Measurements from ENCODE around the gene HSPB6. TPM values are rescaled to one million over a fixed set of nuclear protein-coding genes. Genes with fewer than 3 reads are reported as not detected.

Gene HSPB6
- total RNA-seq, 1 experiment from 2014 or later: 0.71 TPM

- CTCF ChIA-PET: no interaction called here
- Mint-ChIP-seq H3K27me3 (ENCODE audit: unreplicated experiment) (no peaks in the 10 kb centered on the region), H3K4me3 (ENCODE audit: low read depth, unreplicated experiment) (no peak overlapping the region), H3K9me3 (ENCODE audit: low read depth, unreplicated experiment) (no peaks in the 10 kb centered on the region), H3K36me3 (ENCODE audit: insufficient read depth, unreplicated experiment) (peaks cover 61% of the 10 kb centered on the region), H3K4me1 (ENCODE audit: low read depth, unreplicated experiment) (peaks cover 11% of the 10 kb centered on the region), H3K27ac (ENCODE audit: unreplicated experiment) (peak overlapping the region; percentile 5)
- no peak for DNase-seq
- TF ChIP-seq CTCF (IDR thresholded peaks at IDR 0.05; ENCODE audit: unreplicated experiment): no peak
- no TSS peak for BruUV-seq (replicated peaks)
- intact Hi-C loops (cut with micrococcal nuclease; ENCODE audit: unreplicated experiment): no loop called here
These were observed 1.1 kb downstream of the HSPB6 start for GRCh38 chr19:35755550-35756376.

GRCh38 chr19:35755131-35755549 is 1.7 kb downstream of the HSPB6 start:
- Mint-ChIP-seq H3K4me1 (ENCODE audit: low read depth, unreplicated experiment) (peaks cover 13% of the 10 kb centered on the region), H3K27ac (ENCODE audit: unreplicated experiment) (no peak overlapping the region)
- CTCF ChIA-PET: no interaction called here

GRCh38 chr19:35754370-35755130 is 2.3 kb downstream of the HSPB6 start:
- CTCF ChIA-PET: interaction anchor here (0.6 kb wide), 1 partner anchor 65 kb away, joined by 7 read pairs; no protein-coding TSS in a partner anchor
- DNase-seq: no peak
- no peaks in the 10 kb centered on the region for H3K27me3 Mint-ChIP-seq (ENCODE audit: unreplicated experiment)
- TF ChIP-seq CTCF (IDR thresholded peaks at IDR 0.05; ENCODE audit: unreplicated experiment): no peak
- intact Hi-C loops (cut with micrococcal nuclease; ENCODE audit: unreplicated experiment): no loop called here
- BruUV-seq (replicated peaks): no TSS peak
- H3K4me3 Mint-ChIP-seq (ENCODE audit: low read depth, unreplicated experiment): no peak overlapping the region
- H3K27ac Mint-ChIP-seq (ENCODE audit: unreplicated experiment): no peak overlapping the region
- H3K9me3 Mint-ChIP-seq (ENCODE audit: low read depth, unreplicated experiment): no peaks in the 10 kb centered on the region
- peaks cover 60% of the 10 kb centered on the region for H3K36me3 Mint-ChIP-seq (ENCODE audit: insufficient read depth, unreplicated experiment)
- peaks cover 15% of the 10 kb centered on the region for H3K4me1 Mint-ChIP-seq (ENCODE audit: low read depth, unreplicated experiment)

More at GRCh38 chr19:35755131-35755549, 1.7 kb downstream of the HSPB6 start:
- no peak for TF ChIP-seq CTCF (IDR thresholded peaks at IDR 0.05; ENCODE audit: unreplicated experiment)
- intact Hi-C loops (cut with micrococcal nuclease; ENCODE audit: unreplicated experiment): no loop called here
- H3K27me3 Mint-ChIP-seq (ENCODE audit: unreplicated experiment): no peaks in the 10 kb centered on the region
- H3K9me3 Mint-ChIP-seq (ENCODE audit: low read depth, unreplicated experiment): no peaks in the 10 kb centered on the region
- no peak overlapping the region for H3K4me3 Mint-ChIP-seq (ENCODE audit: low read depth, unreplicated experiment)
- no peak for DNase-seq
- no TSS peak for BruUV-seq (replicated peaks)
- peaks cover 60% of the 10 kb centered on the region for H3K36me3 Mint-ChIP-seq (ENCODE audit: insufficient read depth, unreplicated experiment)

- no peak for DNase-seq
- BruUV-seq (replicated peaks): no TSS peak
- Mint-ChIP-seq H3K27ac (ENCODE audit: unreplicated experiment) (no peak overlapping the region), H3K4me1 (ENCODE audit: low read depth, unreplicated experiment) (peaks cover 15% of the 10 kb centered on the region), H3K36me3 (ENCODE audit: insufficient read depth, unreplicated experiment) (peaks cover 60% of the 10 kb centered on the region), H3K27me3 (ENCODE audit: unreplicated experiment) (no peaks in the 10 kb centered on the region), H3K9me3 (ENCODE audit: low read depth, unreplicated experiment) (no peaks in the 10 kb centered on the region), H3K4me3 (ENCODE audit: low read depth, unreplicated experiment) (no peak overlapping the region)
- intact Hi-C loops (cut with micrococcal nuclease; ENCODE audit: unreplicated experiment): no loop called here
- CTCF ChIA-PET: no interaction called here
- no peak for TF ChIP-seq CTCF (IDR thresholded peaks at IDR 0.05; ENCODE audit: unreplicated experiment)
These were observed 3.0 kb downstream of the HSPB6 start for GRCh38 chr19:35753634-35754369.
